ENCODE measurements around the gene TMEM132C. TPM values are rescaled to one million over a fixed set of nuclear protein-coding genes. Genes with fewer than 3 reads are reported as not detected.

TMEM132C gene
- total and polyA plus RNA-seq, 2 donors (not counting 1 experiment from before 2014, with no cell fraction given): not detected

DNA sequence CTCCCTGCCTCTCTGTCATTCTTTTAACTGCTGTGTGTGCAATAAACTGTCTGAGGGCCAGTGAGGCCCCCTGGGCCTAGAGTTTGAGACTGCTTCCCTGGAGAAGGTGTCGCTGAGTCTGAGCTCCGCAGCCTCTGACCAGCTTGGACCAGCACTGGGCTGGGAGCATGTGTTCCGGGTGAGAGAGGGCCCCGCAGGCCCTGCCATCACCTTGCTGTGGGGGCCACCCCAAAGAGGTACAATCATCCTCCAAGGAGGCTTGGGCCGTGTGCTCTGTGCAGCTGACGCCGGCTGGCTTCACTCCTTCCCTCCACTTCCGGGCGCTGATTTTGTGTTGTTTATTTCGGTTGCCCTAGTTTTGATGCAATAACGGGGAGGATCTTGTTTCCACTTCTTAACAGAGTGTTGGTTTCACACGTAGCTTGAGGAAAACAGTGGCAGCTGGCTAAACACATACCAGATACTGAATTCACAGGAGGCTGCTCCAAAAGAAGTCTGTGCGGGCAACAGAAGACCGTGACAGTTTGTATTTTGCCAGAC, 121.6 kb downstream of the TMEM132C start:
- Histone ChIP-seq H3K9ac (ENCODE audit: low read length) (no peak overlapping the region), H3K27ac (ENCODE audit: low read length in 2 of 2) (no peak overlapping the region), H3K4me3 (ENCODE audit: control extremely low read depth in 1 of 5, extremely low read depth in 1 of 5, insufficient read depth in 1 of 5, low read depth in 2 of 5, low read length in 4 of 5) (no peak overlapping the region), H3K79me2 (ENCODE audit: control insufficient read depth, insufficient read depth, low read length) (no peaks in the 10 kb centered on the region), H3K36me3 (replicated peaks in 1 of 2; ENCODE audit: control extremely low read depth in 1 of 2, control insufficient read depth in 1 of 2, extremely low read depth in 1 of 2, insufficient read depth in 2 of 2, low read length in 1 of 2) (no peaks in the 10 kb centered on the region), H3K9me3 (ENCODE audit: control extremely low read depth in 1 of 3, control insufficient read depth in 2 of 3, insufficient read depth in 1 of 3, low read length in 2 of 3) (peaks cover 0 to 16% (median 3%) of the 10 kb centered on the region in 3 donors), H3K4me2 (replicated peaks; ENCODE audit: low read depth, low read length, poor library complexity, severe bottlenecking) (no peak overlapping the region), H3K27me3 (replicated peaks in 1 of 4; ENCODE audit: control extremely low read depth in 1 of 4, control insufficient read depth in 3 of 4, insufficient read depth in 4 of 4, low read length in 3 of 4) (peaks cover 0 to 3% (median 0%) of the 10 kb centered on the region in 4 experiments), H3K4me1 (ENCODE audit: control insufficient read depth in 2 of 2, insufficient read depth in 2 of 2, low read length in 2 of 2) (no peaks in the 10 kb centered on the region), H4K20me1 (ENCODE audit: control insufficient read depth, insufficient read depth, low read length, poor library complexity, severe bottlenecking) (no peaks in the 10 kb centered on the region), H2AFZ (ENCODE audit: insufficient read depth, low read depth, low read length, poor library complexity, severe bottlenecking) (no peak overlapping the region)
- intact Hi-C loops (cut with micrococcal nuclease): no loop called here
- Mint-ChIP-seq H3K4me1 (no peaks in the 10 kb centered on the region), H3K4me3 (no peak overlapping the region), H3K27ac (no peak overlapping the region), H3K9me3 (ENCODE audit: insufficient read depth) (no peaks in the 10 kb centered on the region), H3K27me3 (no peaks in the 10 kb centered on the region)
- TF ChIP-seq EZH2 (IDR thresholded peaks at IDR 0.05; ENCODE audit: borderline replicate concordance, insufficient read depth, low read depth, low read length, poor library complexity, severe bottlenecking): no peak
- TF ChIP-seq, protein P1, sequence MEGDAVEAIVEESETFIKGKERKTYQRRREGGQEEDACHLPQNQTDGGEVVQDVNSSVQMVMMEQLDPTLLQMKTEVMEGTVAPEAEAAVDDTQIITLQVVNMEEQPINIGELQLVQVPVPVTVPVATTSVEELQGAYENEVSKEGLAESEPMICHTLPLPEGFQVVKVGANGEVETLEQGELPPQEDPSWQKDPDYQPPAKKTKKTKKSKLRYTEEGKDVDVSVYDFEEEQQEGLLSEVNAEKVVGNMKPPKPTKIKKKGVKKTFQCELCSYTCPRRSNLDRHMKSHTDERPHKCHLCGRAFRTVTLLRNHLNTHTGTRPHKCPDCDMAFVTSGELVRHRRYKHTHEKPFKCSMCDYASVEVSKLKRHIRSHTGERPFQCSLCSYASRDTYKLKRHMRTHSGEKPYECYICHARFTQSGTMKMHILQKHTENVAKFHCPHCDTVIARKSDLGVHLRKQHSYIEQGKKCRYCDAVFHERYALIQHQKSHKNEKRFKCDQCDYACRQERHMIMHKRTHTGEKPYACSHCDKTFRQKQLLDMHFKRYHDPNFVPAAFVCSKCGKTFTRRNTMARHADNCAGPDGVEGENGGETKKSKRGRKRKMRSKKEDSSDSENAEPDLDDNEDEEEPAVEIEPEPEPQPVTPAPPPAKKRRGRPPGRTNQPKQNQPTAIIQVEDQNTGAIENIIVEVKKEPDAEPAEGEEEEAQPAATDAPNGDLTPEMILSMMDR (IDR thresholded peaks at IDR 0.05): no peak
- DNase-seq (no peak), ATAC-seq (ENCODE audit: low read depth) (no peak)
- POLR2A ChIA-PET: no interaction called here
- WGBS (ENCODE audit: insufficient coverage): 46% methylated on average over 7 of the region's 14 CpGs
- CTCF ChIA-PET: no interaction called here

DNA sequence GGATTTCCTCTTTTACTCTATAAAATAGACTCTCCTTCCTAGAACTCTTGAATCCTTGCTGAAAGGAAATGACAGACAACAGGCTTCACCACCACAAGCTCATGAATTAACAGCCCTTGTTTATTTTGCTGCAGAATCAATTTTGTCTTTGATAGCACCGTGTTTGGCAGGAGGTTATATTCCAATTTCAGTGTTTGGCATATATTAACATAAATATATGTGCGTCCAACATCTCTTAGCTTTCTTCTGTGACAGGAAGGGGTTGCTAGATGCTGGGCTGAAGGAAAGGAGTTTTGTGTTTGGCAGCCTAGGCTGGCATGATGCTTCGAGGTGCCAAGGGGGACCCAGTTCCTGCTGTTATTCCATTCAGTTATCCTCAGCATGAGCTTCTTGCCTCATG, 126.4 kb downstream of the TMEM132C start:
- Mint-ChIP-seq H3K27me3 (no peaks in the 10 kb centered on the region), H3K27ac (no peak overlapping the region), H3K4me1 (no peaks in the 10 kb centered on the region), H3K4me3 (no peak overlapping the region), H3K9me3 (ENCODE audit: insufficient read depth) (no peaks in the 10 kb centered on the region)
- H3K9ac ChIP-seq (ENCODE audit: low read length): no peak overlapping the region
- H4K20me1 ChIP-seq (ENCODE audit: control insufficient read depth, insufficient read depth, low read length, poor library complexity, severe bottlenecking): no peaks in the 10 kb centered on the region
- intact Hi-C loops (cut with micrococcal nuclease): no loop called here
- POLR2A ChIA-PET: no interaction called here
- TF ChIP-seq EZH2 (IDR thresholded peaks at IDR 0.05; ENCODE audit: borderline replicate concordance, insufficient read depth, low read depth, low read length, poor library complexity, severe bottlenecking): no peak
- TF ChIP-seq, protein P1 (IDR thresholded peaks at IDR 0.05): no peak
- H3K27ac ChIP-seq (ENCODE audit: low read length in 2 of 2): no peak overlapping the region
- no peak overlapping the region for H3K4me3 ChIP-seq (ENCODE audit: control extremely low read depth in 1 of 5, extremely low read depth in 1 of 5, insufficient read depth in 1 of 5, low read depth in 2 of 5, low read length in 4 of 5)
- no peak overlapping the region for H2AFZ ChIP-seq (ENCODE audit: insufficient read depth, low read depth, low read length, poor library complexity, severe bottlenecking)
- no peaks in the 10 kb centered on the region for H3K79me2 ChIP-seq (ENCODE audit: control insufficient read depth, insufficient read depth, low read length)
- H3K36me3 ChIP-seq (replicated peaks in 1 of 2; ENCODE audit: control extremely low read depth in 1 of 2, control insufficient read depth in 1 of 2, extremely low read depth in 1 of 2, insufficient read depth in 2 of 2, low read length in 1 of 2): no peaks in the 10 kb centered on the region
- no peak overlapping the region for H3K4me2 ChIP-seq (replicated peaks; ENCODE audit: low read depth, low read length, poor library complexity, severe bottlenecking)
- peaks cover 0 to 20% (median 5%) of the 10 kb centered on the region in 3 donors for H3K9me3 ChIP-seq (ENCODE audit: control extremely low read depth in 1 of 3, control insufficient read depth in 2 of 3, insufficient read depth in 1 of 3, low read length in 2 of 3)
- CTCF ChIA-PET: no interaction called here
- ATAC-seq (ENCODE audit: low read depth) (no peak), DNase-seq (no peak)
- H3K4me1 ChIP-seq (ENCODE audit: control insufficient read depth in 2 of 2, insufficient read depth in 2 of 2, low read length in 2 of 2): no peaks in the 10 kb centered on the region
- H3K27me3 ChIP-seq (replicated peaks in 1 of 4; ENCODE audit: control extremely low read depth in 1 of 4, control insufficient read depth in 3 of 4, insufficient read depth in 4 of 4, low read length in 3 of 4): peaks cover 0 to 1% (median 0%) of the 10 kb centered on the region in 4 experiments
- WGBS (ENCODE audit: insufficient coverage): 67% methylated on average over 1 of the region's 3 CpGs

Data from B cell (primary cell).